ENCODE measurements around the gene TM9SF2.

- TF ChIP-seq, protein P1, sequence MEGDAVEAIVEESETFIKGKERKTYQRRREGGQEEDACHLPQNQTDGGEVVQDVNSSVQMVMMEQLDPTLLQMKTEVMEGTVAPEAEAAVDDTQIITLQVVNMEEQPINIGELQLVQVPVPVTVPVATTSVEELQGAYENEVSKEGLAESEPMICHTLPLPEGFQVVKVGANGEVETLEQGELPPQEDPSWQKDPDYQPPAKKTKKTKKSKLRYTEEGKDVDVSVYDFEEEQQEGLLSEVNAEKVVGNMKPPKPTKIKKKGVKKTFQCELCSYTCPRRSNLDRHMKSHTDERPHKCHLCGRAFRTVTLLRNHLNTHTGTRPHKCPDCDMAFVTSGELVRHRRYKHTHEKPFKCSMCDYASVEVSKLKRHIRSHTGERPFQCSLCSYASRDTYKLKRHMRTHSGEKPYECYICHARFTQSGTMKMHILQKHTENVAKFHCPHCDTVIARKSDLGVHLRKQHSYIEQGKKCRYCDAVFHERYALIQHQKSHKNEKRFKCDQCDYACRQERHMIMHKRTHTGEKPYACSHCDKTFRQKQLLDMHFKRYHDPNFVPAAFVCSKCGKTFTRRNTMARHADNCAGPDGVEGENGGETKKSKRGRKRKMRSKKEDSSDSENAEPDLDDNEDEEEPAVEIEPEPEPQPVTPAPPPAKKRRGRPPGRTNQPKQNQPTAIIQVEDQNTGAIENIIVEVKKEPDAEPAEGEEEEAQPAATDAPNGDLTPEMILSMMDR (IDR thresholded peaks at IDR 0.05; ENCODE audit: insufficient read depth, low read length, poor library complexity, severe bottlenecking) = no peak
- no peak for TF ChIP-seq EZH2phosphoT487 (conservative IDR thresholded peaks at IDR 0.05; ENCODE audit: low read length)
Observed at GRCh38 chr13:99509479-99509878, 8.2 kb downstream of the TM9SF2 start.
